DND-41 (cell line): ENCODE measurements around the gene JAML.

Experiments used
- ATAC-seq: fragments of 200-7000 bp; cut with Tn5 transposase; 3 replicates; pipeline ENCODE4 v1.9.1; 2021; ENCODE audit warnings: low read depth; ENCODE audit not compliant: insufficient read depth
- DNase-seq: peaks from one replicate; pipeline ENCODE4 v3.0.0-alpha.2; 2020
- H2AFZ ChIP-seq: 2 replicates; pipeline ENCODE4 v1.6.0; 2012; ENCODE audit warnings: low read depth, low read length
- H3K27ac ChIP-seq: 2 replicates; pipeline ENCODE4 v1.5.1; 2012; ENCODE audit warnings: low read length, inconsistent platforms
- H3K27me3 ChIP-seq: fragments of 200-600 bp; sonication (generic); 2 replicates; pipeline ENCODE4 v1.6.0; 2012; ENCODE audit warnings: low read length, mild to moderate bottlenecking, inconsistent platforms; ENCODE audit not compliant: insufficient read depth, poor library complexity
- H3K36me3 ChIP-seq: 2 replicates; pipeline ENCODE4 v1.5.1; 2012; ENCODE audit warnings: low read length, inconsistent platforms; ENCODE audit not compliant: insufficient read depth
- H3K4me1 ChIP-seq: 2 replicates; pipeline ENCODE4 v1.5.1; 2012; ENCODE audit warnings: mild to moderate bottlenecking, low read length; ENCODE audit not compliant: insufficient read depth
- H3K4me2 ChIP-seq: 2 replicates; pipeline ENCODE4 v1.6.0; 2012; ENCODE audit warnings: mild to moderate bottlenecking, moderate library complexity, low read length, inconsistent platforms; ENCODE audit not compliant: insufficient read depth
- H3K4me3 ChIP-seq, 2 experiments: fragments of 200-600 bp in 1 of 2; shearing (Covaris generic) in 1 of 2; 2 replicates each; pipeline ENCODE4 v1.5.1; 2012 to 2016; ENCODE audit warnings: inconsistent platforms in 2 of 2, low read length in 2 of 2, mild to moderate bottlenecking in 2 of 2, low read depth in 1 of 2, moderate library complexity in 1 of 2
- H3K79me2 ChIP-seq: 2 replicates; pipeline ENCODE4 v1.6.0; 2012; ENCODE audit warnings: low read length, inconsistent platforms; ENCODE audit not compliant: insufficient read depth
- H3K9ac ChIP-seq: 2 replicates; pipeline ENCODE4 v1.6.0; 2012; ENCODE audit warnings: low read depth, mild to moderate bottlenecking, inconsistent platforms, low read length, moderate library complexity
- H3K9me3 ChIP-seq: 2 replicates; pipeline ENCODE4 v1.5.1; 2012; ENCODE audit warnings: low read length, moderate library complexity, mild to moderate bottlenecking, inconsistent platforms; ENCODE audit not compliant: insufficient read depth, severe bottlenecking
- H4K20me1 ChIP-seq: 2 replicates; pipeline ENCODE4 v1.6.0; 2012; ENCODE audit warnings: low read length; ENCODE audit not compliant: insufficient read depth
- CTCF ChIP-seq: IDR thresholded peaks from 2 replicates; pipeline ENCODE4 v1.5.1; 2012; ENCODE audit warnings: borderline replicate concordance, low read length, moderate library complexity, mild to moderate bottlenecking; ENCODE audit not compliant: poor library complexity, severe bottlenecking; ENCODE audit errors: extremely low read depth
- EZH2 ChIP-seq: IDR thresholded peaks from 3 replicates; pipeline ENCODE4 v1.6.1; 2012; ENCODE audit warnings: borderline replicate concordance, low read depth, mild to moderate bottlenecking, moderate library complexity, low read length, inconsistent platforms; ENCODE audit not compliant: severe bottlenecking

JAML gene

GRCh38 chr11:118170882-118171268, 53.9 kb downstream of the JAML start:
- DNase-seq: no peak
- Histone ChIP-seq H3K27ac (no peak overlapping the region), H3K9me3 (no peaks in the 10 kb centered on the region), H3K4me1 (peaks cover 8% of the 10 kb centered on the region), H4K20me1 (no peaks in the 10 kb centered on the region; the same call in 1 of the 2 replicates), H2AFZ (no peak overlapping the region), H3K9ac (no peak overlapping the region), H3K79me2 (no peaks in the 10 kb centered on the region), H3K4me2 (no peak overlapping the region), H3K27me3 (peaks cover 9% of the 10 kb centered on the region), H3K4me3 (no peak overlapping the region), H3K36me3 (no peaks in the 10 kb centered on the region)
- no peak for TF ChIP-seq EZH2
- no peak for TF ChIP-seq CTCF
- ATAC-seq: no peak

GRCh38 chr11:118170231-118170630, 54.6 kb downstream of the JAML start:
- H3K36me3 ChIP-seq: no peaks in the 10 kb centered on the region
- TF ChIP-seq EZH2 (no peak), CTCF (no peak)

GRCh38 chr11:118169300-118170140, 55.3 kb downstream of the JAML start:
- Histone ChIP-seq H3K4me3 (no peak overlapping the region), H3K36me3 (no peaks in the 10 kb centered on the region), H3K9me3 (no peaks in the 10 kb centered on the region), H3K4me1 (peaks cover 8% of the 10 kb centered on the region), H3K79me2 (no peaks in the 10 kb centered on the region), H3K4me2 (no peak overlapping the region), H2AFZ (no peak overlapping the region), H4K20me1 (no peaks in the 10 kb centered on the region; the same call in 1 of the 2 replicates), H3K27ac (no peak overlapping the region), H3K27me3 (peaks cover 4% of the 10 kb centered on the region), H3K9ac (no peak overlapping the region)
- ATAC-seq (no peak), DNase-seq (no peak)
- TF ChIP-seq EZH2 (no peak), CTCF (no peak)

More at GRCh38 chr11:118170231-118170630, 54.6 kb downstream of the JAML start:
- no peaks in the 10 kb centered on the region for H3K79me2 ChIP-seq
- no peaks in the 10 kb centered on the region for H3K9me3 ChIP-seq
- H3K4me2 ChIP-seq: no peak overlapping the region
- ATAC-seq (no peak), DNase-seq (no peak)
- no peaks in the 10 kb centered on the region; the same call in 1 of the 2 replicates for H4K20me1 ChIP-seq
- H3K27me3 ChIP-seq: peaks cover 8% of the 10 kb centered on the region
- no peak overlapping the region for H2AFZ ChIP-seq
- no peak overlapping the region for H3K4me3 ChIP-seq
- H3K27ac ChIP-seq: no peak overlapping the region
- H3K4me1 ChIP-seq: peaks cover 8% of the 10 kb centered on the region
- no peak overlapping the region for H3K9ac ChIP-seq
